Stimulated activated CD4-positive, alpha-beta T cell treated with anti-CD3 and anti-CD28 coated beads, TNF-alpha, amount 100 ng/mL, for 24 hours (primary cell): ENCODE results near the gene ABI1.
"Not testable (repeated sequence)": the region's sequence is repeated elsewhere in the genome, so short reads cannot be mapped to it uniquely, and the experiment has no call there.

ENCODE experiments used
- DNase-seq, 3 experiments: peaks; one replicate each; pipeline ENCODE4 v3.0.0-alpha.2; 2020; ENCODE audit warnings: low read depth in 3 of 3

The ABI1 gene

GRCh38 chr10:26860443-26861204 lies at the start of gene ABI1:
Gene ABI1, minus strand, starts transcription at chr10:26860958. Its CDS starts 95 bp downstream, at chr10:26860863.
- peak; percentile 95 to 96 (median 96) for DNase-seq

- no peak for DNase-seq
Measured at GRCh38 chr10:26909753-26910152, 49.0 kb upstream of the ABI1 start.

GRCh38 chr10:26905253-26905781 lies 44.6 kb upstream of the ABI1 start:
- not testable (repeated sequence) for DNase-seq

- DNase-seq = no peak
Measured at GRCh38 chr10:26903431-26904217, 42.9 kb upstream of the ABI1 start.

- not testable (repeated sequence) for DNase-seq
Measured at GRCh38 chr10:26892306-26892923, 31.7 kb upstream of the ABI1 start.

GRCh38 chr10:26890956-26891355 lies 30.2 kb upstream of the ABI1 start:
- peak in 2 of 3 experiments; percentile 11 to 55 for DNase-seq

GRCh38 chr10:26887611-26888215 lies 27.0 kb upstream of the ABI1 start:
- no peak for DNase-seq

- no peak for DNase-seq
Measured at GRCh38 chr10:26881600-26882331, 21.0 kb upstream of the ABI1 start.

GRCh38 chr10:26879744-26880143 lies 19.0 kb upstream of the ABI1 start:
- DNase-seq = no peak

- no peak for DNase-seq
Measured at GRCh38 chr10:26870766-26871165, 10.0 kb upstream of the ABI1 start.

GRCh38 chr10:26869528-26869927 lies 8.8 kb upstream of the ABI1 start:
- DNase-seq = peak in 1 of 3 experiments; percentile 6

GRCh38 chr10:26863351-26864076 lies 2.8 kb upstream of the ABI1 start:
- no peak for DNase-seq

- no peak for DNase-seq
Measured at GRCh38 chr10:26861205-26861998, 644 bp upstream of the ABI1 start.

GRCh38 chr10:26860102-26860442 lies 686 bp downstream of the ABI1 start:
- DNase-seq = peak in 2 of 3 experiments; percentile 13 to 41

- no peak for DNase-seq
Measured at GRCh38 chr10:26859241-26860101, 1.3 kb downstream of the ABI1 start.

GRCh38 chr10:26858707-26859034 lies 2.1 kb downstream of the ABI1 start:
- no peak for DNase-seq

GRCh38 chr10:26857991-26858706 lies 2.6 kb downstream of the ABI1 start:
- no peak for DNase-seq

GRCh38 chr10:26857553-26857952 lies 3.2 kb downstream of the ABI1 start:
- not testable (repeated sequence) for DNase-seq
